Measurements from ENCODE around the gene ADAM20.

DNA sequence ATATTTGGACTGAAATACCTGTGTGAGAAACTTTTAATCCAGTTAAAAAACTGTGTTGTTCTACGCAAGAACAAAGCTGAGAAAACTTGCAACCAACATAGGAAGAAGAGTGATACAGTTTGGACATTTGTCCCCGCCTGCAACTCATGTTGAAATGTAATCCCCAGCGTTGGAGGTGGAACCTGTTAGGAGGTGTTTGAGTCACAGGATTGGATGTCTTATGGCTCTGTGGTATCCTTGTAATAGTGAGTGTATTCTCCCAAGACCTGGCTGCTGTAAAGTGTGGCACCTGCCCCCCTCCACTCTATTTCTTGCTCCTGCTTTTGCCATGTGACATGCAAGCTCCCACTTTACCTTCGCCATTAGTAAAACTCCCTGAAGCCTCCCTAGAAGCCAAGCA is 28.6 kb upstream of the ADAM20 start:
- TF ChIP-seq, protein P1, sequence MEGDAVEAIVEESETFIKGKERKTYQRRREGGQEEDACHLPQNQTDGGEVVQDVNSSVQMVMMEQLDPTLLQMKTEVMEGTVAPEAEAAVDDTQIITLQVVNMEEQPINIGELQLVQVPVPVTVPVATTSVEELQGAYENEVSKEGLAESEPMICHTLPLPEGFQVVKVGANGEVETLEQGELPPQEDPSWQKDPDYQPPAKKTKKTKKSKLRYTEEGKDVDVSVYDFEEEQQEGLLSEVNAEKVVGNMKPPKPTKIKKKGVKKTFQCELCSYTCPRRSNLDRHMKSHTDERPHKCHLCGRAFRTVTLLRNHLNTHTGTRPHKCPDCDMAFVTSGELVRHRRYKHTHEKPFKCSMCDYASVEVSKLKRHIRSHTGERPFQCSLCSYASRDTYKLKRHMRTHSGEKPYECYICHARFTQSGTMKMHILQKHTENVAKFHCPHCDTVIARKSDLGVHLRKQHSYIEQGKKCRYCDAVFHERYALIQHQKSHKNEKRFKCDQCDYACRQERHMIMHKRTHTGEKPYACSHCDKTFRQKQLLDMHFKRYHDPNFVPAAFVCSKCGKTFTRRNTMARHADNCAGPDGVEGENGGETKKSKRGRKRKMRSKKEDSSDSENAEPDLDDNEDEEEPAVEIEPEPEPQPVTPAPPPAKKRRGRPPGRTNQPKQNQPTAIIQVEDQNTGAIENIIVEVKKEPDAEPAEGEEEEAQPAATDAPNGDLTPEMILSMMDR (IDR thresholded peaks at IDR 0.05), result no peak
- no peak for TF ChIP-seq POLR2A (IDR thresholded peaks at IDR 0.05)
